Esophagus squamous epithelium (tissue), 5 donors: ENCODE measurements around the gene ZNF277. TPM values are rescaled to one million over a fixed set of nuclear protein-coding genes. Genes with fewer than 3 reads are reported as not detected.

Source experiments
- DNase-seq: peaks from one replicate; lab custom pipeline; 2025; lab: John Stamatoyannopoulos, UW
- H3K27ac ChIP-seq, 4 donors: fragments of 200-600 bp; sonication (generic); one replicate each; pipeline ENCODE4 v1.5.1; 2016 to 2019; ENCODE audit warnings: mild to moderate bottlenecking in 1 of 4
- H3K27me3 ChIP-seq, 4 donors: fragments of 200-600 bp; sonication (generic); 1 replicate in 3 of 4; 2 replicates in 1 of 4; pipeline versions ENCODE4 v1.5.1 to v1.6.0; 2017 to 2021; ENCODE audit warnings: antibody characterized with exemption in 1 of 4
- H3K36me3 ChIP-seq, 3 donors: fragments of 200-600 bp; sonication (generic); one replicate each; pipeline ENCODE4 v1.5.1; 2016 to 2019
- H3K4me1 ChIP-seq, 3 donors: fragments of 200-600 bp; sonication (generic); one replicate each; pipeline ENCODE4 v1.5.1; 2017 to 2019
- H3K4me3 ChIP-seq, 4 donors: fragments of 200-600 bp; sonication (generic); 1 replicate in 3 of 4; 2 replicates in 1 of 4; pipeline ENCODE4 v1.5.1; 2016 to 2019; ENCODE audit warnings: mild to moderate bottlenecking in 2 of 4, moderate library complexity in 1 of 4
- H3K9me3 ChIP-seq, 3 donors: fragments of 200-600 bp; sonication (generic); one replicate each; pipeline ENCODE4 v1.5.1; 2016 to 2019
- CTCF ChIP-seq, 6 experiments: fragments of 450-650 bp in 4 of 6; fragments of 200-600 bp in 2 of 6; sonication (generic) in 2 of 6; IDR thresholded peaks; one replicate each; pipeline ENCODE4 v1.5.1; 2016 to 2019; ENCODE audit warnings: antibody characterized with exemption in 6 of 6, mild to moderate bottlenecking in 4 of 6, moderate library complexity in 4 of 6
- POLR2A ChIP-seq, 4 donors: fragments of 450-650 bp; IDR thresholded peaks; one replicate each; pipeline ENCODE4 v1.6.1; 2017; ENCODE audit warnings: antibody characterized with exemption in 4 of 4, mild to moderate bottlenecking in 4 of 4, moderate library complexity in 3 of 4
- WGBS, 2 donors: methylation state at CpG; one replicate each; pipeline ENCODE4 v1.1.5; 2018; 5-methylcytosine and 5-hydroxymethylcytosine counted together
- intact Hi-C: fragments of 100-400 bp; cut with DNase I; formaldehyde crosslinking; loops from one replicate; pipeline ENCODE4 v1.15.0; 2022
- total RNA-seq, 4 donors: library from RNA; depleted of rRNA; stranded (reverse); fragments of >200 nt; gene quantifications; one replicate each; pipeline ENCODE4 v1.1.0, GENCODE V29; 2016
- donor health status: DM: yes; HTN: yes; CAD: no.

ZNF277 gene
- total RNA-seq, 4 donors from 2014 or later = 7.3 to 32.0 (median 19.6) TPM

GRCh38 chr7:112252691-112253090 lies 46.2 kb downstream of the ZNF277 start:
- Histone ChIP-seq H3K27ac (no peak overlapping the region), H3K36me3 (no peaks in the 10 kb centered on the region), H3K9me3 (no peaks in the 10 kb centered on the region), H3K4me3 (no peak overlapping the region), H3K27me3 (no peaks in the 10 kb centered on the region), H3K4me1 (peaks cover 0 to 8% (median 0%) of the 10 kb centered on the region in 3 donors)
- TF ChIP-seq CTCF (IDR thresholded peaks at IDR 0.05) = no peak
- no peak for DNase-seq
- intact Hi-C loops = no loop called here
- WGBS, 2 donors = 76 to 97% methylated on average over 3 of the region's 3 CpGs

- no peak overlapping the region for H3K4me3 ChIP-seq
- H3K27me3 ChIP-seq = no peaks in the 10 kb centered on the region
- H3K4me1 ChIP-seq = peaks cover 0 to 8% (median 0%) of the 10 kb centered on the region in 3 donors
- no peaks in the 10 kb centered on the region for H3K36me3 ChIP-seq
- no peak overlapping the region for H3K27ac ChIP-seq
- no peak for DNase-seq
- TF ChIP-seq POLR2A (IDR thresholded peaks at IDR 0.05) = no peak
- no peak for TF ChIP-seq CTCF (IDR thresholded peaks at IDR 0.05)
- intact Hi-C loops = no loop called here
- H3K9me3 ChIP-seq = no peaks in the 10 kb centered on the region
- WGBS, 2 donors = 20 to 42% methylated on average over 1 of the region's 1 CpG
Observed at GRCh38 chr7:112254156-112254555, 47.7 kb downstream of the ZNF277 start.

- Histone ChIP-seq H3K4me3 (no peak overlapping the region), H3K36me3 (no peaks in the 10 kb centered on the region), H3K4me1 (peaks cover 0 to 8% (median 0%) of the 10 kb centered on the region in 3 donors), H3K9me3 (no peaks in the 10 kb centered on the region), H3K27me3 (no peaks in the 10 kb centered on the region), H3K27ac (no peak overlapping the region)
- 65 to 70% methylated on average over 6 of the region's 6 CpGs for WGBS, 2 donors
- intact Hi-C loops = no loop called here
- TF ChIP-seq CTCF (IDR thresholded peaks at IDR 0.05) = no peak
- no peak for TF ChIP-seq POLR2A (IDR thresholded peaks at IDR 0.05)
- DNase-seq = no peak
Observed at GRCh38 chr7:112254709-112255387, 48.4 kb downstream of the ZNF277 start.

- no peaks in the 10 kb centered on the region for H3K36me3 ChIP-seq
- no peaks in the 10 kb centered on the region for H3K9me3 ChIP-seq
- no peak overlapping the region for H3K4me3 ChIP-seq
- intact Hi-C loops = no loop called here
- TF ChIP-seq POLR2A (IDR thresholded peaks at IDR 0.05) (no peak), CTCF (IDR thresholded peaks at IDR 0.05) (no peak)
- H3K27me3 ChIP-seq = no peaks in the 10 kb centered on the region
- H3K27ac ChIP-seq = no peak overlapping the region
- no peak for DNase-seq
- peaks cover 0 to 8% (median 0%) of the 10 kb centered on the region in 3 donors for H3K4me1 ChIP-seq
Observed at GRCh38 chr7:112255388-112255720, 48.9 kb downstream of the ZNF277 start.

- TF ChIP-seq POLR2A (IDR thresholded peaks at IDR 0.05) (no peak), CTCF (IDR thresholded peaks at IDR 0.05) (no peak)
- Histone ChIP-seq H3K9me3 (no peaks in the 10 kb centered on the region), H3K4me3 (no peak overlapping the region), H3K36me3 (no peaks in the 10 kb centered on the region), H3K27me3 (no peaks in the 10 kb centered on the region), H3K4me1 (peaks cover 0 to 8% (median 0%) of the 10 kb centered on the region in 3 donors), H3K27ac (no peak overlapping the region)
- 97 to 100% methylated on average over 2 of the region's 2 CpGs for WGBS, 2 donors
- intact Hi-C loops = no loop called here
- no peak for DNase-seq
Observed at GRCh38 chr7:112257073-112257472, 50.6 kb downstream of the ZNF277 start.
